ENCODE results near the gene RHOT1. TPM values are rescaled to one million over a fixed set of nuclear protein-coding genes. Genes with fewer than 3 reads are reported as not detected.
"Not testable (repeated sequence)": the region's sequence is repeated elsewhere in the genome, so short reads cannot be mapped to it uniquely, and the experiment has no call there.

Gene RHOT1
- total RNA-seq, 1 donor from 2014 or later, result 27.8 TPM

- Mint-ChIP-seq H3K36me3 (ENCODE audit: low read depth) (peaks cover 10% of the 10 kb centered on the region), H3K4me3 (peak overlapping the region; percentile 97), H3K27ac (peak overlapping the region; percentile 80), H3K4me1 (peaks cover 27% of the 10 kb centered on the region)
- intact Hi-C loops (cut with micrococcal nuclease); DNase-seq; H3K27me3 Mint-ChIP-seq; H3K9me3 Mint-ChIP-seq: not testable (repeated sequence)
These were observed 13.8 kb upstream of the RHOT1 start for GRCh38 chr17:32128470-32128869.

- not testable (repeated sequence) for H3K9me3 Mint-ChIP-seq; H3K4me3 Mint-ChIP-seq; H3K36me3 Mint-ChIP-seq (ENCODE audit: low read depth); H3K27ac Mint-ChIP-seq; H3K27me3 Mint-ChIP-seq
- peaks cover 11% of the 10 kb centered on the region for H3K4me1 Mint-ChIP-seq
- intact Hi-C loops (cut with micrococcal nuclease), result loop anchor here (10.0 kb wide), 1 partner anchor 71 kb away; no protein-coding TSS in a partner anchor
- peak; percentile 80 for DNase-seq
These were observed 6.7 kb upstream of the RHOT1 start for GRCh38 chr17:32135497-32136117.

- Mint-ChIP-seq H3K4me1 (peaks cover 19% of the 10 kb centered on the region), H3K27ac (no peak overlapping the region), H3K27me3 (no peaks in the 10 kb centered on the region), H3K36me3 (ENCODE audit: low read depth) (no peaks in the 10 kb centered on the region), H3K9me3 (no peaks in the 10 kb centered on the region), H3K4me3 (no peak overlapping the region)
- peak; percentile 64 for DNase-seq
- intact Hi-C loops (cut with micrococcal nuclease), result loop anchor here (10.0 kb wide), 1 partner anchor 72 kb away; no protein-coding TSS in a partner anchor
These were observed 5.4 kb upstream of the RHOT1 start for GRCh38 chr17:32136856-32137255.

- not testable (repeated sequence) for H3K4me3 Mint-ChIP-seq; H3K27me3 Mint-ChIP-seq; H3K27ac Mint-ChIP-seq; H3K36me3 Mint-ChIP-seq (ENCODE audit: low read depth); DNase-seq; H3K9me3 Mint-ChIP-seq
- H3K4me1 Mint-ChIP-seq, result peaks cover 29% of the 10 kb centered on the region
- intact Hi-C loops (cut with micrococcal nuclease), result loop anchor here (1.0 to 10.0 kb wide), 2 partner anchors 12 to 75 kb away; no protein-coding TSS in a partner anchor
These were observed 2.8 kb upstream of the RHOT1 start for GRCh38 chr17:32139504-32139903.

GRCh38 chr17:32141258-32141657 is 1.0 kb upstream of the RHOT1 start:
- peak overlapping the region; percentile 84 for H3K4me3 Mint-ChIP-seq
- H3K36me3 Mint-ChIP-seq (ENCODE audit: low read depth), result peaks cover 5% of the 10 kb centered on the region
- no peak for DNase-seq
- intact Hi-C loops (cut with micrococcal nuclease), result loop anchor here (10.0 kb wide), 1 partner anchor 734 kb away; the partner anchor contains the start of gene MYO1D
- no peaks in the 10 kb centered on the region for H3K9me3 Mint-ChIP-seq
- no peaks in the 10 kb centered on the region for H3K27me3 Mint-ChIP-seq
- peaks cover 31% of the 10 kb centered on the region for H3K4me1 Mint-ChIP-seq
- peak overlapping the region; percentile 80 for H3K27ac Mint-ChIP-seq

- intact Hi-C loops (cut with micrococcal nuclease), result loop anchor here (2.0 to 10.0 kb wide), 2 partner anchors 133 to 733 kb away; partner anchors contain the start of gene MYO1D
- Mint-ChIP-seq H3K4me1 (peaks cover 29% of the 10 kb centered on the region), H3K27me3 (no peaks in the 10 kb centered on the region), H3K36me3 (ENCODE audit: low read depth) (peaks cover 5% of the 10 kb centered on the region), H3K27ac (peak overlapping the region; percentile 80), H3K9me3 (no peaks in the 10 kb centered on the region), H3K4me3 (peak overlapping the region; percentile 84)
- no peak for DNase-seq
These were observed 644 bp upstream of the RHOT1 start for GRCh38 chr17:32141679-32142037.

GRCh38 chr17:32142857-32143526 is 690 bp downstream of the RHOT1 start:
- intact Hi-C loops (cut with micrococcal nuclease), result loop anchor here (2.0 to 10.0 kb wide), 2 partner anchors 134 to 732 kb away; partner anchors contain the start of gene MYO1D
- peak overlapping the region; percentile 84 for H3K27ac Mint-ChIP-seq
- peak overlapping the region; percentile 96 for H3K4me3 Mint-ChIP-seq
- peak; percentile 78 for DNase-seq
- peaks cover 7% of the 10 kb centered on the region for H3K36me3 Mint-ChIP-seq (ENCODE audit: low read depth)
- no peaks in the 10 kb centered on the region for H3K27me3 Mint-ChIP-seq
- peaks cover 27% of the 10 kb centered on the region for H3K4me1 Mint-ChIP-seq
- H3K9me3 Mint-ChIP-seq, result no peaks in the 10 kb centered on the region

- no peaks in the 10 kb centered on the region for H3K9me3 Mint-ChIP-seq
- peak overlapping the region; percentile 96 for H3K4me3 Mint-ChIP-seq
- peaks cover 30% of the 10 kb centered on the region for H3K4me1 Mint-ChIP-seq
- H3K36me3 Mint-ChIP-seq (ENCODE audit: low read depth), result peaks cover 7% of the 10 kb centered on the region
- intact Hi-C loops (cut with micrococcal nuclease), result loop anchor here (2.0 to 10.0 kb wide), 2 partner anchors 135 to 731 kb away; partner anchors contain the start of gene MYO1D
- H3K27me3 Mint-ChIP-seq, result no peaks in the 10 kb centered on the region
- peak overlapping the region; percentile 84 for H3K27ac Mint-ChIP-seq
- no peak for DNase-seq
These were observed 1.2 kb downstream of the RHOT1 start for GRCh38 chr17:32143527-32143870.

- H3K36me3 Mint-ChIP-seq (ENCODE audit: low read depth); H3K27ac Mint-ChIP-seq; H3K4me3 Mint-ChIP-seq; H3K27me3 Mint-ChIP-seq; DNase-seq; H3K9me3 Mint-ChIP-seq: not testable (repeated sequence)
- intact Hi-C loops (cut with micrococcal nuclease), result loop anchor here (10.0 kb wide), 1 partner anchor 730 kb away; the partner anchor contains the start of gene MYO1D
- peaks cover 24% of the 10 kb centered on the region for H3K4me1 Mint-ChIP-seq
These were observed 2.1 kb downstream of the RHOT1 start for GRCh38 chr17:32144442-32144841.

GRCh38 chr17:32148351-32148750 is 6.0 kb downstream of the RHOT1 start:
- Mint-ChIP-seq H3K27ac (no peak overlapping the region), H3K9me3 (no peaks in the 10 kb centered on the region)
- intact Hi-C loops (cut with micrococcal nuclease), result loop anchor here (10.0 kb wide), 1 partner anchor 726 kb away; the partner anchor contains the start of gene MYO1D

GRCh38 chr17:32150358-32150757 is 8.1 kb downstream of the RHOT1 start:
- H3K27me3 Mint-ChIP-seq, result no peaks in the 10 kb centered on the region
- H3K36me3 Mint-ChIP-seq (ENCODE audit: low read depth), result peaks cover 24% of the 10 kb centered on the region
- peaks cover 13% of the 10 kb centered on the region for H3K4me1 Mint-ChIP-seq
- no peak for DNase-seq
- intact Hi-C loops (cut with micrococcal nuclease), result no loop called here
- no peak overlapping the region for H3K27ac Mint-ChIP-seq
- H3K4me3 Mint-ChIP-seq, result no peak overlapping the region
- no peaks in the 10 kb centered on the region for H3K9me3 Mint-ChIP-seq

More at GRCh38 chr17:32148351-32148750, 6.0 kb downstream of the RHOT1 start:
- Mint-ChIP-seq H3K4me3 (no peak overlapping the region), H3K4me1 (peaks cover 19% of the 10 kb centered on the region), H3K36me3 (ENCODE audit: low read depth) (peaks cover 15% of the 10 kb centered on the region), H3K27me3 (no peaks in the 10 kb centered on the region)
- DNase-seq, result no peak

- H3K27ac Mint-ChIP-seq, result no peak overlapping the region
These were observed 9.8 kb downstream of the RHOT1 start for GRCh38 chr17:32152130-32152529.

GRCh38 chr17:32155896-32156295 is 13.6 kb downstream of the RHOT1 start:
- Mint-ChIP-seq H3K27ac (no peak overlapping the region), H3K36me3 (ENCODE audit: low read depth) (peaks cover 27% of the 10 kb centered on the region), H3K9me3 (no peaks in the 10 kb centered on the region), H3K27me3 (no peaks in the 10 kb centered on the region), H3K4me3 (no peak overlapping the region), H3K4me1 (peaks cover 3% of the 10 kb centered on the region)
- intact Hi-C loops (cut with micrococcal nuclease), result no loop called here
- DNase-seq, result no peak

More at GRCh38 chr17:32152130-32152529, 9.8 kb downstream of the RHOT1 start:
- Mint-ChIP-seq H3K4me3 (no peak overlapping the region), H3K4me1 (peaks cover 12% of the 10 kb centered on the region), H3K27me3 (no peaks in the 10 kb centered on the region), H3K9me3 (no peaks in the 10 kb centered on the region), H3K36me3 (ENCODE audit: low read depth) (peaks cover 21% of the 10 kb centered on the region)
- intact Hi-C loops (cut with micrococcal nuclease), result no loop called here
- no peak for DNase-seq

GRCh38 chr17:32156656-32157055 is 14.4 kb downstream of the RHOT1 start:
- Mint-ChIP-seq H3K4me1 (peaks cover 4% of the 10 kb centered on the region), H3K27ac (no peak overlapping the region), H3K27me3 (no peaks in the 10 kb centered on the region), H3K4me3 (no peak overlapping the region), H3K9me3 (no peaks in the 10 kb centered on the region), H3K36me3 (ENCODE audit: low read depth) (peaks cover 32% of the 10 kb centered on the region)
- intact Hi-C loops (cut with micrococcal nuclease), result no loop called here
- no peak for DNase-seq
